Stimulated activated CD8-positive, alpha-beta memory T cell treated with anti-CD3 and anti-CD28 coated beads, Interleukin-15, amount 100 ng/mL, for 48 hours (primary cell): ENCODE results near the gene RBM18.

ENCODE experiments used
- DNase-seq, 2 donors: peaks; one replicate each; pipeline ENCODE4 v3.0.0-alpha.2; 2020; ENCODE audit warnings: low read depth in 2 of 2

The RBM18 gene

DNA sequence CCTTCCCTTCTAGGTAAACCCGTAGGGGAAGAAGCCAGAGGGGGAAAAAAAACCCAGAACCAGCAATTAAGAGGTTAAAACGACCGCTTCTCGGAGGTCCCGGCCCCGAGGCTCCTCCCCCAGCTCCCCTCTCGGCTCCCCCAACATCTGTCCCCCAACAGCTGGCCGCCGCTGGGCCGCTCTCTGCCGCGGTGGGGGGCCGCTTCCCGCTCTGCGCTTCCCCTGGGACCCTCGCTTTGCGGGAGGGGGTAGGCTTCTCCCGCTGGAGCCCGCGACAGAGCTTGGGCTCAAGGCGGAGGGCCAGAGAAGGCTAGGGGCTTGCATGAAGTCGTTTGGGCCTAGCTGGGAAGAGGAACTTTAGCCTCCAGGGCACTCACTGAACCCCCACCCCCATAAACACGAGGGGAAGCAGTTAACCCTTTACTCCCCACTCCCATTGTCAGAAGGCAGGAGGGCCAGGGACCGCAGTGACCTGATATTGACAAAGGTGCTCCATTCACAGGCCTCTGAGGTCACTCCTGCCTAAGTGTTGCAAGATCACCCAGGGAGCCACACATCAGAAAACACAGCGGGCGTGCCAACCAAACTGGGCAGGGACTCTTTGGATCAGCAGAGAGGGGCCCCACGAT is 43.3 kb downstream of the RBM18 start:
- DNase-seq = no peak

DNA sequence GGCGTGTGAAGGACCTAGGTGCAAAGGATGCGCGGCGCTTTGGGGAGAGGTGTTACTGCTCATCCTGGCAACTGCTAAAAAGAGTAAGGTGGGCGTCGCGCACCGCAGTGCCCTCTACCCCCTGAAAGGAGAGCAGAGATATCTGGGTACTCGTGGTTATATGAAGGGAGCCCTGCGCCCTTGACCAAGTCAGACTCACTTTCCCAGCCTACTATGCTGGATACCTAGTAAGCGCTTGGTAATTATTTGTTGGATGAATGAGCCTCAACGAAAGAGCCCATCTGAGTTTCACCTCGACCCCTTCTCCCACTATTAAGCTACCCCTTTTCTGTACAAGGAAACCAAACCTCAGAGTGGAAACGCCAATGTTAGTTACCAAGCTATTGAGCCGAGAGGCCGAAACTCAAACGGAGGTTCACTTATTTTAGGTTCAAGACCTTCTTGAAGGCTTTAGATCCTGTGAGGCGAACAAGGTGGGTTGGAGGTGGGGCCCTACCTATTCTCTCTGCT is 43.9 kb downstream of the RBM18 start:
- no peak for DNase-seq

DNA sequence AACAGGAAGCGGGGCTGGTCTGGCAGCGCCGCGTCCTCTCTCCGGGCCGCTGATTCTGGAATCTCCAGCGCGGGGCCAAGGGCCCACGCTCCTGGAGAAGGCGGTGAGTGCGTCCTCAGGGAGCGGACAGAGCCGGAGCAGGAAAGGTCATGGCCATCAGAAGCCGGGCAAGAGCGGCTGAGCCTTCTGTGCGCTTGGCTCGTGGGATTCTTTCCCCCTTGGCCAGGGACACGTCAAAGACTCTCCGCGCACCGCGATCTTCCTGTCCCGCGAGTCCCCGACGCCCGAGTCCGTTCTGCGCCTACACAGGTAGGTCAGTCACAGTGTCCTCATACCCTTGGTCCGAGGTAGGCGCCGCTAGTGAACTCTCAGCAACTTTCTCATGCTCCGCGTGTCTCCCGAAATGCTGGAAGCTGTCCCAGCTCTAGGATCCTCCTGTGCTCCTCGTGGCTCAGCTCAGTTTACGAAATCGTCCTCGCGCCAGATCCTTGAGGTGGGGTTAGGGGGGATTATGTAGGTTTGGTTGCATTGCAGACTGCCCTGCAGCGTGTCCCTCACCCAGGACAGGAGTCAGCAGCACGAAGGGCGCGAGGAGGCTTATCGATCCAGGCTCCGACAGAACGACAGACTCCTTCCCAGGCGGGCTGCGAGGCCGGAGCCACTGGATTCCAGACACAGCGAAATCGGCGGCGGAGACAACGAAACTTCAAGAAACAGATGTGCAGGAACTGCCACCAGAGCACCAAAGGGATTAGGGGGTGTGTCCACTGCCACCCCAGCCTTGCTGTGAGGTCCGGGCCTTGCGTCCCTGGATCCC is 44.6 kb downstream of the RBM18 start:
- DNase-seq = no peak

DNA sequence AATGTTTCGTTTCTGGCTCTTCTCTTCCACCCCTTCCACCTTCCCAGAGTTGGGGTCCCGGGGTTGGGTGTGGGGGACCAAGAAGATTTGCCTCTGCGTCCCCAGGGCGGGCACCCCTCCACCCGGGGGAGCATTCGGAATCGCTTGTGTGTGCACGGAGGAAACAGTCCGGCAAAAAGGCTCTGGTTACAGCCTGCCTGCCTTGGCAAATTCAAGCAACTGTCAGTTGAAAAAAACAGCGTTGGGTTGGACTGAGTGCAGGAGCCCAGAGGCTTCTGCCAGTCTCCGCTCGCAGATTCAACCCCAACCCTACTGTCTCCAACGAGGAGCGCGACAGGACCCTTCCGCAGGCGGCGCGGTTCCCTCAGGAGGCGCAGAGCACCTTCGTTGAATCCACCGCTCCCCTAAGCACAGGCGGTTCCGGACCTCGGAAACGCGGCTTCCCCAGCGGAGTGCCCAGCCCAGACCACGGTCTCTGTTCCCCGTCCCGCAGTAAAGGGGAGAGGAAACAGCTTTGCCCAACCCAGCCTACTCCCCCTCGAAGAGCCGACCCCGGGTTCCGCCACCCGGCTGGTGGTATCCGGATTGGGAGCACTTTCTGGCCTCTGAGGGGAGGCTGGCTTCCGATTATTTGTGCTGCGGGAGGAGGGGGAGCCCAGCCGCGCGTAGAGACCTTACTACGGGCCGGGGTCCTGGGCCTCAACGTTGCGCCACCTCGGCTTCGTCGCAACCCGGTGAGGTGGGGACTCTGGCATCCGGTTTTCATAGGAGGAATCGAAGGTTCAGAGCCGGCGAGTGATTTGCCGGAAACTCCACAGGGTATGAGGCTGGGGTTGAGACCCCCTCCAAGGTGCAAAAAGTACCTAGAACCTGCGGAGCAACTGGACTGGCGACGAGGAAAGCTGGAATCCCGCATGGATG is 45.4 kb downstream of the RBM18 start:
- no peak for DNase-seq

DNA sequence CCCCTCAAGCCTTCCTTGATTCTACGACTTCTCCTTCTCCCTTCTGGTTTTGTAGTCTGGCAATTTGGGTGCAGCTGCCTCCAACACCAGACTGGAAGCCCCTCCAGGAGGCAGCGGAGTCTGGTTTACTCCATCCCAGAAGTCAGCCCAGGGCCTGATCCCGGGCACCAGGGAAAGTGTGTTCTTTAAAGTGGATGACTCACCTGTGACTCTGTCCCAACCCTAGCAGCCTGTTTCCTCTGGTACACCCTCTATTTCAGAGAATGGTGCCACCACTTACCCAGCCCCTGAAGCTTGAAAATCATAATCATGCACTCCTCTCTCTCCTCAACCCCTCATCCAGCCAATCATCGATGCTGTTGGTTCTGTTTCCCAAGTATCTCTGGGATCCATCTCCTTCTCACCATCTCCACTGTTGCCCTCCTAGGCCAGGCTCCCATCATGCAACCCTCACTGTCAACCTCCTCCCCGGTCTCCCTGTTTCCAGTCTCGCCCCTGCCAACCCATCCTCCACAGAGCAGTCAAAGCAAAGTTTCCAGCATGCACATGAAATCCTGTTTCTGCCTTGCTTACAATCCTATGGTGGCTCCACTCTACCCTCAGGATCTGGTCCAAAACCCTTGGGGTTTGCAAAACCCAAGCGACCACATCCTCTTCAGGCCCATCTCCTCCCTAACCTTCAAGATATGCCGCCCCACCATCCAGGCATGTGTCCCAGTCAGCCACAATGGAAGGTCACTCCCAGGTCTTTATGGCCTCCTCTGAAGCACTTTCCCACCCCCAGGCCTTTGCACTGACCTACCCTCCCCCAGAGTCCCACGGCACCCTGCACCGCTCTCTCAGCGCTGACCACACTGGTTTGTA is 46.3 kb downstream of the RBM18 start:
- DNase-seq = no peak

DNA sequence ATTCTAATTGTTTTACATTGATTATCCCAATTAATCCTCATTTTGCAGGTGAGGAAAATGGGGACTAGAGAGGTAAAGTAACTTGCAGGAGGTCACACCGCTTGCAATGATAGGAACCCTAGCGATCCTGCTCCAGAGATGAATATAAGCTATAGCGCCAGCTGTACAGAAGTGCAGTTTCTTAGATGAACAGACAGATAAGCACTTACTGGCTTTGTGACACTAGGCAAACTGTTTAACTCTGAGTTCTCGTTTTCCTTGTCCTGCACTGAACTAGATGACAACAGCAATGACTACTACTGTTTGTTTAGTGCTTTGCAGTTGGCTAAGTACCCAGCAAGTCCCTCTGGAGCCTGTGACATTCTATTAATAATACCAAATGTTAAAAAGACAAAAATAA is 47.0 kb downstream of the RBM18 start:
- no peak for DNase-seq

DNA sequence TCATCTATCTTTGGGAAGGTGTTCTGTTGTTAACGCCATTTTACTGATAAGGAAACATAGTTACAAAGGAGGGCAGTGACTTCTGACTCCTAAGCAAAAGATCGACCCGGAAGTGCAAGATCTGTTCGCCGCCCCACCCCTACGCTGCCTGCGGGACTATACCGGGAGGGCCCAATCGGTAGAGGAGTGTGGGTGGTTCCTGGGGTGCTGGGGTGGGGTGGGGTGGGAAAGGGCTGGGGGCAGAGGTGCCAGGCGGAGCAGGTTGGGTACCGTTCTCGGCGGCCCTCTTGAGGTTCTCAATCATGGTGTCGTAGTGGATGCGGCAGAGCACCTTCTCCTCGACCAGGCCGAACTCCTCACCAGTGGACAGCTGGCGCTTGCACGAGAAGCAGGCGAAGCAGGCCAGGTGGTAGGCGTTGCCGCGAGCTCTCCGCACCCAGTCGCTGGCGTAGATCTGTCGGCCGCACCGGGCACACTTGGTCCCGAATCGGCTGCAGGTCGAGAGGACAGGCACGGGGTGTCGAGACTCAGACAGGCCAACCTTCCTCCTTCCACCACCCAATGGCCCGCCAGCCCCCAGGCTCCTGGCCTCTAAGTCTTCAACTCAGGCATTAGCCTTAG is 47.7 kb downstream of the RBM18 start:
- DNase-seq = no peak

DNA sequence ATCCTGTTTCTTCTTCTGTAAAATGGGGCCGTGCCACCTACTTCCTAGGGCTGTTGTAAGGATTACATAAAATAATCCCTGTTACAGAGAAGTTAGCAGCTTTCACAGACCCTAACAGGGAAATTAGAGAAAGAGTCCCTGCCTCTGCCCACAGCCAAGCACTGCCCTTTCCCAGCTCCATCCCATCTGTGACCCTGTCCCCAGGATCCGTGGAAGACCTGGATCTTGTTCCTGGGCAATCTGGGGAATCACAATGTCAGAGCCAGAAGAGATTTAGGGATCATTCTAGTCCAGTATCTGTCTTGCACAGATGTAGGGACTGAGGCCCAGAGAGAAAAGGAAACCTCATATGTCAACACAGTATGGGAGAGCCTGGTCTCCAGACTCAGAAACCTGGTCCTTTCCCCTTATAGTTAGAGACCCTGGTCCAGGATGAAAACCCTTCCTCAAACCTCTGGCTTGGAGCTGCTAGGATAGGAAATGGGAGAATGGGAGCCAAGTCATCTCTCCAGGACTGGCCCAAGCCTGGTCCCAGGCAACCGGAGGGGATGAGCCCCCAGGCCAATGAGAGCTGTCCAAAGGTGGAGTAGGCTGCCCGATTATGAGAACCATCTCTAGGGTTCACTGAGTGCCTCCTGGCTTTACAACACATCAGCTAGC is 48.4 kb downstream of the RBM18 start:
- no peak for DNase-seq

DNA sequence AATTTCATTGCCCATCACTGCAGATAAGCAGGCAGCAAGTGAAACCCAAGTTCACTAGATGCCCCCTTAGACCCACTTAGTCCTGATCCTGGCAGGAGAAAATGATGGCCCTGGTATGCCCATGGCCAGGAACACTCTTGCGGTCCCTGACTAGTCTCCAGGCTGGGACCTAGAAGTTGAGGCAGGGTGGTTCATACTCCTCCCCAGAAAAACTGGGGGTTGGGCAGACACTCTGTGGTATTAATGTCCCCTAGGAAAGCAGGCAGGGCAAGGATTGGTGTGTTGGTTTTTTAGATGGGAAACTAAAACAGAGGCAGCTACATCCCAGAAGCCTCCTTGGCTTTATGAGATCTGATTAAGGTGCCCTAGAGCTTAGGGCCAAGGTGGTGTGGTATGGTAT is 49.0 kb downstream of the RBM18 start:
- no peak for DNase-seq

DNA sequence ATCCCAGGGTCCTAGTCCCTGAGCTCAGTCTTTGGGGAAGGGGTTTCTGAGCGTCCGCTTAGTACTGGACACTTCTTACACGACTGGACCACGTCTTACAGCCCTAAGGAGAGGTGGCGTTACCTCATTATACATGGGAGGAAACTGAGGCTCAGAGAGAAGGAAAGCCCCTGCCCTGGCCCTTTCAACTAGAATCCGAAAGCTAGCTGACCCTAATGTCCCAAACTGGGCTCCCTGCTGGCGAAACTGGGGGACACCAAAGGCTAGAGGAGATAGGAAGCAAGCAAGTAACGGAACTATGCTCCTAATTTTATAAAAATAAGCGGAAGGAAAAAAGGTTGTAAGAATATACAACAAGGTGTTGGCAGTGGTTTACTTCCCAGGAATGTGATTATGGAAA is 50.1 kb downstream of the RBM18 start:
- DNase-seq = no peak

DNA sequence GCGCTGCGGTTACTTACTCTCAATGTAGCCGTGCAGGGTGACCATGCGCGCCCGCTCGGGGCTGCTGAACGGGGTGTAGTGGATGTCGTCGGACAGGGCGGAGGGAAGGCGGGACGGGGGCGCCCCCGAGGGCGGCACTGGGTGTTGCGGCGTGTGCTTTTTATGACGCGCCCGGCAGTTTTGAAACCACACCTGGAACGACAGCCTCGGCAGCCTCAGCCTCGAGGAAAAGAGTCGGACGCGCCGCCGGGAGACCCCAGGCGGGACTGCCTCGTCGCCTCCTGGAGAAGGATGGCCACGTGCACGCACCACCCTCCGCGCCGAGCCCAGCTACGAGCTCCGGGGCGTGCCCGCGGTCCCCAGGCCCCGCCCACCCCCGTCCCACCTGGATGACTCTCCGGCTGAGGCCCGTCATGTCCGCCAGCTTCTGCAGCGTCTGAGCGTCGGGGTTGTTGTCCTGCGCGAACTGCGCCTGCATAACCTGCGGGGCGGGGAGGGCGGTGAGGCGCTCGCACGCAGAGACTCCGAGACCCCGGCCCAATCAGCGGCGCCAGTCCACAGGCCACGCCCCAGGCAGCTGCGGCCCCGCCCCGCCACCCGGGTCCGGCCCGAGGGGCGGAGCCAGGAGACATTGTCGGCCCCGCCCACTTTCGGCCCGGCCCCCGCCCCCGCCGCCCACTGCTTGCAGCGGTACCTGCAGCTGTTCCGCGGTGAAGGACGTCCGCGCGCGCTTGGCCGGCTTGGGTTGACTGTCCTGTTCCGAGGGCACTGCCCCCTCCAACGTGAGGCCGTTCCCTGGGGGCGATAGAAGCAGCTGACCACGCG is 50.8 kb downstream of the RBM18 start:
- peak; percentile 32 to 35 for DNase-seq

DNA sequence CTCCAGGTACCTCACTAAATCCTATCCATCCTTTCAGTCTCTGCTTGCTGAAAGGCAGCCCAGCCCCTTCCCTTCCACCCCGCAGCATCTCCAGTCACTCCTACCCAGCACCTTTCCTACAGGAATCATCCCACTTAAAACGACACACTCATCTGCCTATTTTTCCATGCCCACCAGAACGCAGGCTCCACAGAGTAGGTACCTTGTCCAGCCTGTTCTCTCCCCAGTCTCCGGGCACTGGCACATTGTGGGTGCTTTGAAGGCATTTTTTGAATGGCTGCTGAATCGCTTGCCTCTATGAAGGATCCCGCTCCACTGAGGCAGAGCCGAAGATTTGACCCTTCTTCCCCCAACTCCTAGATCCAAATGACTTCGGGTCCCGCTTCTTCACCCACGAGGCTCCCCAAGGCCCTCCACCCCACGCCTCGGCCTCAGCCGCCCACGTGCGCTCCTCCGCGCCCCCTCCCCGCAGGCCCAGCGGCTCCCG is 51.5 kb downstream of the RBM18 start:
- DNase-seq = no peak

DNA sequence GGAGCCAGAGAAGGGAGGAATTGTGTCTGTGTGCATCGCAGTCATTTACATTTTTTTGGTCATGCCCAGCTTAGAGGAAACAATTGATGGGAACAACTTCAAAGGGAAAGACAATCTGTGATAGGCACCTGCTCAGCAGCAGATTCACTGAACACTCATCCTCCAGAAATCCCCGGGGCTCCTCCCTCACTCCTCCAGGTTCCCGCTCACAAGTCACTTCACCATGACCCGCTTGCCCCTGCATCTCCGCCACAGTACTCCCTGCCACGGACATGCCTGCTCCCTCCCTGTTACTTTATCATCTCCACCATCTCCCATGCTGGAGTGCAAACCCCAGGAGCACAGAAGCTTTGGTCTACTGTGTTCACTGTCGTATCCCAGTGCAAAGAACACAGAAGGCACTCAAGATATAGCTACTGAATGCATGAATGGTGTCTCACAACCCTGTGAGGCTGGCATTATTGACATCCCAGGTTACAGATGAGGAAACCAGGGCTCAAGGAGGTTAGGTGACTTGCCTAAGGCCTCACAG is 52.1 kb downstream of the RBM18 start:
- no peak for DNase-seq

DNA sequence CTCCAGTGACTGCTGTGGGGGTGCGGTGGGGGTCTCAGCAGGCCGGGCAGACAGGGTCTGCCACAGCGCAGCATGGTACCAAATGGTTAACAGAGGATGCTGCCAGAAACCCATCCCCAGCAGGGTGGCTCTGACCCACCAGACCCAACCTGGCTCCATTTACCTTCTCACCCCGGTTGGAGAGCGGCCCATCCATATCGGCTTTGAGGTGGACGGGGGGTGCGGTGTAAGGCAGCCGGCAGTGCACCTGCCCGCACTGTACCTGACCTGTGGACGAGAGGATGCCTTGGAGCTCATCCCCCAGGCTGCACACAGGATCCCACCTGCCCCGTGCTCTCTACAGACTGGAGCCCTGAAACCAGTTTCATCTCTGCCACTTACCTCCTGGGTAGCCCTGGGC is 55.2 kb downstream of the RBM18 start:
- DNase-seq = no peak

DNA sequence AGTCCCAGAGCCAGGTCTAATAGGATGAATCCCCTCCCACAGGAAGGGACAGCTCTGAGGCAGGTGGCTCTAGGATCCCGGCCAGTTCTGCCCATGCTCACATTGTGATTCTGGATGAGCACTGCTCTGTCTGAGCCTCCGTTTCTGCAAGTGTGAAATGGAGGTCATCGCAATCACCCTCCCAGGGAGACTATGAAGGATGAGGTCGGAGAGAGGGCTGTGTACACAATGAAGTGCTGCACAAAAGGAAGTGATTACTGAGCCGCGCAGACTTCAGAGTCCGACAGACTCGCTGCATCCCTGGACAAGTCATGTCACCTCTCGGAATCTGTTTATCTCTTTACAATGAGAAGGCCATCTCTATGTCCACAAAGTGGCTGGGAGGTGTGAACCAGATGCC is 57.5 kb downstream of the RBM18 start:
- DNase-seq = no peak

DNA sequence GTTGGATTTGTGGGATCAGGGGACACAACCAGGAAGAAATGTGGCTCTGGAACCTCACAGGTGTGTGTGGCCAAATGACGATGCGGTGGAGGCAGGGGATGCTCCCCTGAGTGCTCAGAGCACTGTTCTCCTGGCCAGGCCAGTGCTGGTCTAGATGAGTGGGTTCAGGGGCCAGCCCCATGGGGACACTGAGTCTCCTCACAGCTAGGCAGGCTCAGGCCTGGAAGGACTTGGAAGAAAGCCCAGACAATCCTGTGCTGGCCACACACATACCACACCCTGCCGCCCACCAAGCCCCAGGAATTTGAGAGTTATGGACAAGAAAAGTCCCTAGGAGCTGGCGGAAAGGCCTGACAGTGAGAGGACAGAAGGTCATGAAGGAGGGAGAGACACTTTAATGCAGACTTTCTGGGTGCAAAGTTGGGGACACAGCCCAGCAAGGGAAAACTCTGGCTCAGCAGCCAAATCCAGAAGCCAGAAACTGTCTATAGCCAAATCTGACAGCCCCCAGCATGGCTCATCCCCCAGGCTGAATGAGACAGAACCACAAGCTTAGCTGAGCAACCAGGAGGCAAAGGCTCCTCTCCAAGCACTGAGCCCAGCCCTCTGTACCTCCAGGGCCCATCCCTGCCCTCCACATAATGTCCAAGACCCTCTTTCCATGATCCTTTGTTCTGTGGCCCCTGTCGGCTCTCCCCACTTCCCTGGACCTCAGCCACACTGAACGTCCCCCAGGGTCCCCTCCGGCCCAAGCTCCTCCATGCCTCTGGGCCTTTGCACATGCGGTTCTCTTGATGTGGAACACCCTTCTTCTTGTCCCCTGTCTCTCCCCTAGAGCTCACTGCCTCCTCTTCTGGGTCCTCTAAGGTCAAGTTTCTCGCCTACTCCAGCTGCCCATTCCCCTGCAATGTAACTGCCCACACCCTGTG is 58.3 kb downstream of the RBM18 start:
- no peak for DNase-seq

DNA sequence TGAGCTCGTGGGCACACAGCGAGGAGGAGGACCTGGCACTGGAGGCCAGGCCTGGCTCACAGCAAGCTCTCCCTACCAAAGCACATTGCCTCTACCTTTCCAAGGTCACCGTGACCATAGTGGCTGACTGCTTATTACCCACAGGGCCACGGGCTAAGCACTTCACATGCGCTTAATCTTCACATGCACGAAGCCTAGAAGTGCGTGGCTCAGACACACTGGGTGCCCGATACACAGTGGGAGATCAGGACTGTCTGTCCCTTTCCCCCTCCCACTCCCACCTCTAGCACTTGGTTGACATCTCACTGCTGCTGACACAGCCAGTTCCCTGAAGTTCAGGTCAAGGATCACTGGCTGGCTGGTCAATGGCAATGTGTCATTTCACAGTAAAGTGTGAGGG is 59.5 kb downstream of the RBM18 start:
- DNase-seq = no peak

DNA sequence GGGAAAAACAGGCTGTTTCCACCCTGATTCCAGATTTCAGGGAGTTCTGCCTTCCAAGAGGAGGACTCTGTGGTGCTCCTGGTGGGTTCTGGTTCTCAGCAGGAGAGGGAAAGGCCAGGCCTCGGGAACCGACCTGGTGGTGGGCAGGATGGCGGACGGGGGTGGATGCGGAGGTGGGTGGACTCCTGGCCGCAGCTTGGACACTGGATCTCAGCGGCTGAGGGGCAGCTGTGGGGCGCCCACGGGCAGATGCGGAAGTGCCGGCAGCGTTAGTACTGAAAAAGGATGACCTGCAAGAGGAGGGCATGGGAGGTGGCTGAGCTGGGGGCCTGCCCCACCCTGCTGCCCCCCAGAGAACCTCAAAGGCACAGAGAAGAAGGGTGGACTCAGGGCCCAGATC is 60.1 kb downstream of the RBM18 start:
- DNase-seq = no peak
